Subcutaneous adipose tissue (tissue), 4 donors: ENCODE results near the gene CD244. TPM values are rescaled to one million over a fixed set of nuclear protein-coding genes. Genes with fewer than 3 reads are reported as not detected.

Experiments used
- CTCF ChIP-seq: fragments of 450-650 bp; IDR thresholded peaks from one replicate; pipeline ENCODE4 v1.5.1; 2016; ENCODE audit warnings: low read depth, mild to moderate bottlenecking, control low read depth, antibody characterized with exemption, moderate library complexity
- total RNA-seq, 4 donors: library from RNA; depleted of rRNA; stranded (reverse); fragments of >200 nt; gene quantifications; one replicate each; pipeline ENCODE4 v1.1.0, GENCODE V29; 2016

The CD244 gene
- total RNA-seq, 4 donors from 2014 or later = 0.88 to 3.2 TPM; not detected in 2

DNA sequence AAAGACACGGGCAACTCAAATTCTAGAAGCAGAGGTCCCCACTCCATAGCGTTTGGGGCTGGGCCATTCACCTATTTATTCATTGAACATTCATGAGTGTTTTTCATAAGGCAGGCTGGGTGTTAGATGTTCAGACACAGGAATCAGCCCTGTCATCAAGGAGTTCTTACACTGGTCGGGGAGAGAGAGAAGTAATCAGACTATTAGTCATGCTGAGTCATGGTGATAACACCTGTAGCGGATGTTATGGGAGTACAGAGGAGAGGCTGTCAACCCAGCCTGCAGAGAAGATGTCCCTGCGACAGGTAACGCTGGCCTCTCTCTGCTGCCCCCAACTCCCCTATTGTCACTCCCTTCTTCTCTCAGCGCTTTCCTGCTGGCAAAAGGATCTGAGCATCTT is 49.5 kb downstream of the CD244 start:
- TF ChIP-seq CTCF = no peak

GRCh38 chr1:160811147-160811546 is 51.5 kb downstream of the CD244 start:
- TF ChIP-seq CTCF = no peak

DNA sequence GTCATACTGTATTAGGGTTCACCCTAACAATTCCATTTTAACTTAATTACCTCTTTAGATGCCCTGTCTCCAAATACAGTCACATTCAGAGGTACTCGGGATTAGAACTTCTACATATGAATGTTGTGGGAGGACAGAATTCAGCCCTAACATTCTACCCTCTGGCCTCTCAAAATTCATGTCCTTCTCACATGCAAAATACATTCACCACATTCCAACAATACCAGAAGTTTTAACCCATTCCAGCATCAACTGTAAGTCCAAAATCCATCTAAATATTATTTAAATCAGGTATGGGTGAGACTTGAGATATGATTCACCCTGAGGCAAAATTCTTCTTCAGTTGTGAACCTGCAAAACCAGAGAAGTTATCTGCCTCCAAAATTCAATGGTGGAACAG is 52.2 kb downstream of the CD244 start:
- no peak for TF ChIP-seq CTCF

DNA sequence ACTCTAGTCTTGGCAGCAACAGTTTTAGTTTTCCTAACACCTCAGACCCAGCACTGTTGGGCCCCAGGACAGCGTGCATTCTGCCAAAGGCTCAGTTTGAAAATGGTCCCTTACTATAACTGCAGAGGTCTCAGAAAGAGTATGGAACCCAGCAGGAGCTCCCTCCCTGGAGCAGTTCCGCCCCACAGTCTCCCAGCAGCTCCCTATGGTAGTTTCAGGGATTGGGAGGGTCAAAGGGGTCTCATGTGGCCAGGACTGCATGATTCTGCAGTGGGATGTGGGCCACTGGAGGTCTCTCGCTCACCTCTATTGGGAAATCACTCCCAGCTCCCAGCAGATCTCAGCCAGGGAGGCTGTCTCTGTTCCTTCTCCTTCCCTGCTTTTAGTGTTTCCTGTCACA is 54.4 kb downstream of the CD244 start:
- no peak for TF ChIP-seq CTCF

DNA sequence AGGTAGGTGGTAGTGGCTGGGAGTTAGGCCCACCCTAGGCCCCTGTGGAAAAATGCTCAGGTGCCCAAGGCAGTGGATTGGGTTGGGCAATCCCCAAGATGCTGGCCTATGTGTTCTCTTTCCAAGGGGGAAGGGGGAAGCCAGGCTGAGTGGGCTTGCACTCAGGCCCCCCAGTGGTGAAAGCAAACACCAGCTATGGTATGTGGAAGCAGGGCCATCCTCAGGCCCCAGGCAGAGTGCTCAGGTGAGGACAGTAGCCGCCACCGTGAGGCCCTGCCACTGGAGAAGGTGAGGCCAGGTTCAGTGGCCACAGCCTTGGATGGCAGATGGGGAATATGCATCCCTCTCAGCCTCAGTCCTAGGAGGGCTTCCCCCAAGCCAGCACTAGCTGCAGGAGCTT is 54.9 kb downstream of the CD244 start:
- no peak for TF ChIP-seq CTCF

GRCh38 chr1:160807247-160807646 is 55.4 kb downstream of the CD244 start:
- TF ChIP-seq CTCF = no peak

GRCh38 chr1:160806784-160807183 is 55.9 kb downstream of the CD244 start:
- no peak for TF ChIP-seq CTCF
